NCI-H2227 treated with DMSO at 0.1 percent for 48 hours (cell line): Measurements from ENCODE around the gene STK4.

ENCODE experiments used
- DNase-seq: peaks from one replicate; lab custom pipeline; 2025; lab: John Stamatoyannopoulos, UW

STK4 gene

GRCh38 chr20:44954211-44954610 is 12.1 kb upstream of the STK4 start:
- DNase-seq, result no peak

DNA sequence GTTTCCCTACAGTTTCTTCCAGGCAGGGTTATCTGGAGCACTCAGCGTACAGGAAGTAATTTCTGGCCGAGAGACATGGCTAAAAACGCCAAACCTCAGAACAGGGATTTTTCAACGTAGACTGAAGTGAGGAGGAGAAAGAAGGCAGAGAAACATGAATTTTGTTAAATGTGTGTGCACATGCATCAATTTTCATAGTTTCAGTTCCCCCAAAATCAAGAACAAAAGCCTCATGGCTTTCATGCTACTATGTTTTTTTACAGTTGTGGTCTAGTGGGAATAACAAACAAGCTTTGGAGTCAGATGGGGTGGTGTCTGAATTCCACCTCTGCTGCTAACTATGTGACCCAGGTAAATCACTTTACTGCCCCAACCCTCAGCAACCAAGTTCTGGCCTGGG is 11.0 kb upstream of the STK4 start:
- no peak for DNase-seq

- DNase-seq, result no peak
Measured at GRCh38 chr20:44956410-44956809, 9.9 kb upstream of the STK4 start.

- no peak for DNase-seq
Measured at GRCh38 chr20:44958276-44958675, 8.0 kb upstream of the STK4 start.

- DNase-seq, result no peak
Measured at GRCh38 chr20:44959082-44959637, 7.2 kb upstream of the STK4 start.

- DNase-seq, result peak; percentile 36
Measured at GRCh38 chr20:44959638-44960102, 6.6 kb upstream of the STK4 start.

- peak; percentile 94 for DNase-seq
Measured at GRCh38 chr20:44960103-44960852, 6.0 kb upstream of the STK4 start, which contains the start of gene TOMM34. Gene TOMM34, minus strand, starts transcription at chr20:44960397. Its CDS starts 64 bp downstream, at chr20:44960333.

GRCh38 chr20:44961011-44961869 is 5.1 kb upstream of the STK4 start:
- DNase-seq, result no peak

DNA sequence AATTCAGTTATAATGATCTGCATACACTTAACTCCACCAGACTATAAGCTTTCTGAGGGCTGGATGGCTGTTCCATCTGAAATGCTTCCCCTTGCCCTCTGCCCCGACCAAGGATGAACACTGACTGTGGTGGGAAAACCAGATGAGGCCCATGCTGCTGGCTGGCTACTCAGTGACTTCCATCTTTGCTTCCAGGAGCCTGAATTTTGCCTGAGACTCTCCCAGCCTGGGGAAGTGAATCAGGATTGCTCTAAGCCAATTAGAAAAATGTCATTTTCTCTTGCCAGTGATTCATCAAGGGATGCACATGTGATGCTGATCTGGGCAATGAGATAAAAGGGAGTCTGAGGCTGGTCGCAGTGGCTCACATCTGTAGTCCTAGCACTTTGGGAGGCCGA is 4.4 kb upstream of the STK4 start:
- no peak for DNase-seq

- DNase-seq, result no peak
Measured at GRCh38 chr20:44962483-44962882, 3.8 kb upstream of the STK4 start.

GRCh38 chr20:44963325-44964215 is 2.7 kb upstream of the STK4 start:
- no peak for DNase-seq

DNA sequence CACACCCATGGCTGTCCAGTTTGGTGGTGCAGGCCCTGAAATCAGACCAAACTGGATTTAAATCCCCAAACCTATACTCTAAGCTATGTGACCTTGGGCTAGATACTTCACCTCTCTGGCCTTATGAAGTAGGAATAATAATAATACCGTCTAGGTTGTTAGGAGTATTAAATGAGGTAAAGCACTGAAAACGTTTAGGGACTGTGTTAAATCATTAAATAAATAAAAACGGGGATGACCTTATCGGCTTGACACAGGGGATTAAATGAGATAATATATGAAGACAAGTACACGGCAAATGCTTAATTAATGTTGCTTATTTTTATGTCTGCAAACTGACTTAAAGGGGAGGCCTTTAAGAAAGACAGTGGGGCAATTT is 672 bp upstream of the STK4 start:
- no peak for DNase-seq

DNA sequence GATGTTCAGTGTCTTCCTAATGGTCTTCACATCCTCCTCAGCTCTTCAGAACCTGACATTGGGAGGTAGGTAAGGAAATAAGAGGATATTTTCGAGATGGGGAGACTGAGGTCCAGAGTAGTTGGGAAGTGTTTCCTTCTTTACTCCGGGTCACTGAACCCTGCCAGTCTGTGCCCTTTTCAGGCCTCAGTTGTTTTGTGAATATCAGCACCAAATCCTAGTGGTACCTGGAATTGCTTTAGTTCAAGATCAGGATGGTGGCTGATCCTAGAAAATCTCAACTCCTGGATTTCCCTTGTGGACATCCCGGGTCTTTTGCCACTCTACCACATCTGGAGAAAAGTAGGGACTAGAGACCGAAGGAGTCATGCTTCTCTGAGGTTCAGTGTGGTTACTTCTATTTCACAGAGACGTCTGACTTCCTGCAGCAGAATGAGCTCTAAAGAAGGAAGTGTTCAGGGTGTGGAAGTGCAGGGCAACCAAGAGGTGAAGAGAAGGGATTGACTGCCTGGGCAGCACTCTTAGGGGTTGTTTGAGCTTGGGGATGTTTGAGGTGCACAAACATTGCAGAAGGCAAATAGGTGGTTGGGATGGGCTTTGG is 995 bp downstream of the STK4 start:
- DNase-seq, result no peak

DNA sequence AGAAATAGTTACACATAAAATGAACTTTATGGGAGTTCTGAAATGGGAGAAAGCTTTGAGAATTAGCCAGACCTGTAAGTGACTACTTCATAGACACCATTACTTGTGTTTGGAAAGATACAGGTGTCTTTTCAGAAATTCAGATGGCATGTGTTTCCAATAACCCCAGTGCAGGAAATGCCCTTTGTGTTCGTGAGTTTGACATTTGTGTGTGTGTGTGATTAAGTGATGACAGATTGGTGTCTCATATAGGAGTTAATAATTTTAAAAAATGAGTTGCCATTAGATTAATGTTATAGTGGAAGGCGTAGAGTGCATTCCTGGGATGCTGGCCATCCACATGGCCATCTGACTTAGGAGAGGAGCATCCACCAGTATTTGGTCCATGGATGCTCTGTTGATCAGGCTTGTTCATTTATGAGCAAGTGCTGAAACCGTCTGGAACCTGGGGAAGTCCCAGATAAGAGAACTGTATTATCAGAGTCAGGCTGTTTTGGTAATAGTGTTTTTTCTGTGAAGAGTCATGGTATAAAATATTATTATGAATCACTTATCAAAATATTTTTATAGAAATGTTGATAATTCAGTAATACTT is 3.1 kb downstream of the STK4 start:
- no peak for DNase-seq

- DNase-seq, result no peak
Measured at GRCh38 chr20:44970243-44970757, 4.0 kb downstream of the STK4 start.

DNA sequence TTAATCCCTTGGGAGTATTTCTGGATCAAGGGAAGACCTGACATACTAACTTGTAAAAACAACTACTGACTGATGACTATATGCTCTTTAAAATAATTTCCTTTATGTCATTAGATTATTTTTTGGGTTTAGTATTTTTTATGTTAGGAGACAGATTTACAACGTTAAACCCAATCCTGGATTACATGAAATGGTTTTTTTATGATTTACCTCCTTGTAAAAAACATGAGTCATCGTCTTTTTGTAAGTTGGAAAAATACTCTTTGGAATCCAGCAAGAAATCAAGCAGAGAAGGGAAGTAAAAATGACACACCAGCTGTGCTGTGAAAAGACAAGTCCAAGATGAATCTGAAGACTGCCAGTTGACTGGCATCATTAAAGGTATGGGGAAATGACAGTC is 6.7 kb downstream of the STK4 start:
- DNase-seq, result no peak

- DNase-seq, result no peak
Measured at GRCh38 chr20:44976698-44977097, 10.4 kb downstream of the STK4 start.

- DNase-seq, result no peak
Measured at GRCh38 chr20:44979090-44979621, 12.8 kb downstream of the STK4 start.

DNA sequence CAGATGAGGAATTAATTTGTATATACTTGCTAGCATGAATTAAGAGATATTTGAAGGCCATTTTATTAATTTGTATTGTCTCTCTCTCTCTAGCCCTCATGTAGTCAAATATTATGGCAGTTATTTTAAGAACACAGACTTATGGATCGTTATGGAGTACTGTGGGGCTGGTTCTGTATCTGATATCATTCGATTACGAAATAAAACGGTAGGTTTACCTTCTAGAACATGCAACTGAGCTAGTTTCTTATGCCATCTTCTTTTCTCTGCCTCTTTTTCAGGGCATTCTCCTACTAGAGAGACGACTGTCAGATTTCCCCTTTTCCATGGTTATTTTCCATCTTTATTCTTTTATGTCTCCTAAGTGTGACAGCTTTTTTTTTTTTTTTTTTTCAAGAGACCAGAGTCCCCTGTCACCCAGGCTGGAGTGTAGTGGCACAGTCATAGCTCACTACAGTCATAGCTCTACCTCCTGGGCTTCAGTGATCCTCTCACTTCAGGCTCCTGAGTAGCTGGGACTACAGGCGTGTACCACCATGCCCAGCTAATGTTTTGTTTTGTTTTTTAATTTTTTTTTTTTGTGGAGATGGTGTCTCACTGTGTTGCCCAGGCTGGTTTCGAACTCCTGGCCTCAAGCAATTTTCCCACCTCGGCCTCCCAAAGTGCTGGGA is 15.6 kb downstream of the STK4 start:
- no peak for DNase-seq

- no peak for DNase-seq
Measured at GRCh38 chr20:44983093-44983674, 16.9 kb downstream of the STK4 start.
